Neural cell (in vitro differentiated cells): Measurements from ENCODE around the gene RMDN3. TPM values are rescaled to one million over a fixed set of nuclear protein-coding genes. Genes with fewer than 3 reads are reported as not detected.

Experiments
- H2AFZ ChIP-seq: fragments of 200-600, 300-800 bp; sonication (generic), shearing (Covaris generic); 2 replicates; pipeline ENCODE4 v1.6.0; 2014; ENCODE audit warnings: low read depth, mild to moderate bottlenecking, antibody characterized with exemption, low read length, moderate library complexity
- H3F3A ChIP-seq: fragments of 200-600 bp; shearing (Covaris generic); 2 replicates; pipeline ENCODE4 v1.6.1; 2016; ENCODE audit warnings: mild to moderate bottlenecking, moderate library complexity, mixed read lengths, antibody characterized with exemption, low read length; ENCODE audit not compliant: insufficient read depth, poor library complexity, severe bottlenecking
- H3K27ac ChIP-seq: fragments of 200-600, 300-800 bp; sonication (generic), shearing (Covaris generic); 2 replicates; pipeline ENCODE4 v1.5.1; 2014; ENCODE audit warnings: mild to moderate bottlenecking, low read length, moderate library complexity
- H3K27me3 ChIP-seq: fragments of 300-800, 200-600 bp; sonication (generic), shearing (Covaris generic); 2 replicates; pipeline ENCODE4 v1.6.0; 2014; ENCODE audit warnings: mild to moderate bottlenecking, low read depth, low read length, moderate library complexity; ENCODE audit not compliant: insufficient read depth
- H3K36me3 ChIP-seq: fragments of 300-800, 200-600 bp; sonication (generic), shearing (Covaris generic); 2 replicates; pipeline ENCODE4 v1.5.1; 2014; ENCODE audit warnings: mild to moderate bottlenecking, antibody characterized with exemption, low read length, moderate library complexity; ENCODE audit not compliant: insufficient read depth
- H3K4me2 ChIP-seq: fragments of 300-800, 200-600 bp; sonication (generic), shearing (Covaris generic); 2 replicates; pipeline ENCODE4 v1.6.0; 2014; ENCODE audit warnings: mild to moderate bottlenecking, low read length
- H3K4me3 ChIP-seq: fragments of 300-800, 200-600 bp; sonication (generic), shearing (Covaris generic); 2 replicates; pipeline ENCODE4 v1.5.1; 2014; ENCODE audit warnings: mild to moderate bottlenecking, low read length, moderate library complexity
- H3K79me2 ChIP-seq: fragments of 200-600 bp; shearing (Covaris generic); replicated peaks from 2 replicates; pipeline ENCODE4 v1.6.0; 2014; ENCODE audit warnings: mild to moderate bottlenecking, low read length, moderate library complexity; ENCODE audit not compliant: insufficient read depth
- H3K9ac ChIP-seq: fragments of 300-800, 200-600 bp; sonication (generic), shearing (Covaris generic); 2 replicates; pipeline ENCODE4 v1.6.1; 2016; ENCODE audit warnings: mild to moderate bottlenecking, low read length, mixed read lengths
- H3K9me2 ChIP-seq: fragments of 200-600 bp; shearing (Covaris generic); 2 replicates; pipeline ENCODE4 v1.6.1; 2016; ENCODE audit warnings: mild to moderate bottlenecking, low read length, mixed read lengths; ENCODE audit not compliant: insufficient read depth
- H3K9me3 ChIP-seq: fragments of 200-600, 300-800 bp; sonication (generic), shearing (Covaris generic); 2 replicates; pipeline ENCODE4 v1.6.1; 2016; ENCODE audit warnings: mild to moderate bottlenecking, mixed run types, low read length, moderate library complexity, mixed read lengths
- H4K20me1 ChIP-seq: fragments of 200-600 bp; shearing (Covaris generic); 2 replicates; pipeline ENCODE4 v1.6.1; 2016; ENCODE audit warnings: mild to moderate bottlenecking, mixed run types; ENCODE audit not compliant: insufficient read depth
- CTCF ChIP-seq: fragments of 450-650 bp; IDR thresholded peaks from 2 replicates; pipeline ENCODE4 v1.5.1; 2014; ENCODE audit warnings: antibody characterized with exemption, mild to moderate bottlenecking, moderate library complexity; ENCODE audit not compliant: poor library complexity, severe bottlenecking
- EP300 ChIP-seq: fragments of 450-650 bp; conservative IDR thresholded peaks from 2 replicates; pipeline ENCODE4 v1.6.1; 2014; ENCODE audit warnings: antibody characterized with exemption, mild to moderate bottlenecking, moderate library complexity; ENCODE audit not compliant: poor library complexity, severe bottlenecking
- EZH2 ChIP-seq: fragments of 200-600, 300-800 bp; shearing (Covaris generic), sonication (generic); IDR thresholded peaks from 2 replicates; pipeline ENCODE4 v1.6.1; 2014; ENCODE audit warnings: antibody characterized with exemption, low read length, borderline replicate concordance, mild to moderate bottlenecking; ENCODE audit not compliant: insufficient read depth, poor library complexity, severe bottlenecking
- MXI1 ChIP-seq: fragments of 450-650 bp; conservative IDR thresholded peaks from 2 replicates; pipeline ENCODE4 v1.6.1; 2014; ENCODE audit warnings: antibody characterized with exemption, mild to moderate bottlenecking; ENCODE audit not compliant: poor library complexity, severe bottlenecking
- POLR2AphosphoS5 ChIP-seq: IDR thresholded peaks from 2 replicates; pipeline ENCODE4 v1.6.1; 2012
- RAD21 ChIP-seq: fragments of 450-650 bp; conservative IDR thresholded peaks from 2 replicates; pipeline ENCODE4 v1.6.1; 2014; ENCODE audit warnings: antibody characterized with exemption, mild to moderate bottlenecking, moderate library complexity
- SMC3 ChIP-seq: fragments of 450-650 bp; conservative IDR thresholded peaks from 2 replicates; pipeline ENCODE4 v1.6.1; 2014; ENCODE audit warnings: antibody characterized with exemption, mild to moderate bottlenecking, moderate library complexity; ENCODE audit not compliant: poor library complexity
- TAF1 ChIP-seq: IDR thresholded peaks from 2 replicates; pipeline ENCODE4 v1.6.1; 2012; ENCODE audit warnings: low read depth
- polyA plus RNA-seq: library from polyadenylated mRNA; depleted of rRNA; stranded (reverse); fragments of >200 nt; gene quantifications from 2 replicates; pipeline ENCODE4 v1.2.3, GENCODE V29; 2014
- TF ChIP-seq, protein P1 (sequence below): IDR thresholded peaks from 2 replicates; pipeline ENCODE4 v1.6.1; 2012; ENCODE audit warnings: borderline replicate concordance

Gene RMDN3
- polyA plus RNA-seq, 1 donor from 2014 or later, result 24.7 TPM

GRCh38 chr15:40747685-40748631, 7.1 kb downstream of the RMDN3 start:
- no peak overlapping the region for H3K27ac ChIP-seq
- no peaks in the 10 kb centered on the region for H4K20me1 ChIP-seq
- no peak overlapping the region for H3K4me2 ChIP-seq
- no peak overlapping the region for H2AFZ ChIP-seq
- H3K9me3 ChIP-seq, result no peaks in the 10 kb centered on the region
- no peak overlapping the region for H3K4me3 ChIP-seq
- no peak overlapping the region for H3K9ac ChIP-seq
- TF ChIP-seq TAF1 (no peak), EZH2 (no peak), EP300 (no peak), MXI1 (no peak), CTCF (no peak), POLR2AphosphoS5 (no peak), SMC3 (no peak), RAD21 (no peak)
- TF ChIP-seq, protein P1, sequence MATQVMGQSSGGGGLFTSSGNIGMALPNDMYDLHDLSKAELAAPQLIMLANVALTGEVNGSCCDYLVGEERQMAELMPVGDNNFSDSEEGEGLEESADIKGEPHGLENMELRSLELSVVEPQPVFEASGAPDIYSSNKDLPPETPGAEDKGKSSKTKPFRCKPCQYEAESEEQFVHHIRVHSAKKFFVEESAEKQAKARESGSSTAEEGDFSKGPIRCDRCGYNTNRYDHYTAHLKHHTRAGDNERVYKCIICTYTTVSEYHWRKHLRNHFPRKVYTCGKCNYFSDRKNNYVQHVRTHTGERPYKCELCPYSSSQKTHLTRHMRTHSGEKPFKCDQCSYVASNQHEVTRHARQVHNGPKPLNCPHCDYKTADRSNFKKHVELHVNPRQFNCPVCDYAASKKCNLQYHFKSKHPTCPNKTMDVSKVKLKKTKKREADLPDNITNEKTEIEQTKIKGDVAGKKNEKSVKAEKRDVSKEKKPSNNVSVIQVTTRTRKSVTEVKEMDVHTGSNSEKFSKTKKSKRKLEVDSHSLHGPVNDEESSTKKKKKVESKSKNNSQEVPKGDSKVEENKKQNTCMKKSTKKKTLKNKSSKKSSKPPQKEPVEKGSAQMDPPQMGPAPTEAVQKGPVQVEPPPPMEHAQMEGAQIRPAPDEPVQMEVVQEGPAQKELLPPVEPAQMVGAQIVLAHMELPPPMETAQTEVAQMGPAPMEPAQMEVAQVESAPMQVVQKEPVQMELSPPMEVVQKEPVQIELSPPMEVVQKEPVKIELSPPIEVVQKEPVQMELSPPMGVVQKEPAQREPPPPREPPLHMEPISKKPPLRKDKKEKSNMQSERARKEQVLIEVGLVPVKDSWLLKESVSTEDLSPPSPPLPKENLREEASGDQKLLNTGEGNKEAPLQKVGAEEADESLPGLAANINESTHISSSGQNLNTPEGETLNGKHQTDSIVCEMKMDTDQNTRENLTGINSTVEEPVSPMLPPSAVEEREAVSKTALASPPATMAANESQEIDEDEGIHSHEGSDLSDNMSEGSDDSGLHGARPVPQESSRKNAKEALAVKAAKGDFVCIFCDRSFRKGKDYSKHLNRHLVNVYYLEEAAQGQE, result no peak
- no peaks in the 10 kb centered on the region for H3F3A ChIP-seq
- no peaks in the 10 kb centered on the region for H3K36me3 ChIP-seq
- H3K27me3 ChIP-seq, result no peaks in the 10 kb centered on the region
- H3K79me2 ChIP-seq, result peaks cover 4% of the 10 kb centered on the region
- H3K9me2 ChIP-seq, result no peaks in the 10 kb centered on the region

GRCh38 chr15:40746916-40747418, 8.1 kb downstream of the RMDN3 start:
- Histone ChIP-seq H3K27ac (no peak overlapping the region), H3K36me3 (no peaks in the 10 kb centered on the region), H3K9ac (no peak overlapping the region), H3K4me2 (no peak overlapping the region), H4K20me1 (no peaks in the 10 kb centered on the region), H3K9me2 (no peaks in the 10 kb centered on the region), H3K27me3 (no peaks in the 10 kb centered on the region), H3K79me2 (no peaks in the 10 kb centered on the region), H3K4me3 (no peak overlapping the region), H3F3A (no peaks in the 10 kb centered on the region), H3K9me3 (no peaks in the 10 kb centered on the region), H2AFZ (no peak overlapping the region)
- TF ChIP-seq TAF1 (no peak), SMC3 (no peak), RAD21 (no peak), EP300 (no peak), EZH2 (no peak)
- TF ChIP-seq, protein P1, result no peak
